Neural cell (in vitro differentiated cells): ENCODE results near the gene NEK5. TPM values are rescaled to one million over a fixed set of nuclear protein-coding genes. Genes with fewer than 3 reads are reported as not detected.

Source experiments
- H2AFZ ChIP-seq: fragments of 200-600, 300-800 bp; sonication (generic), shearing (Covaris generic); 2 replicates; pipeline ENCODE4 v1.6.0; 2014; ENCODE audit warnings: low read depth, mild to moderate bottlenecking, antibody characterized with exemption, low read length, moderate library complexity
- H3F3A ChIP-seq: fragments of 200-600 bp; shearing (Covaris generic); 2 replicates; pipeline ENCODE4 v1.6.1; 2016; ENCODE audit warnings: mild to moderate bottlenecking, moderate library complexity, mixed read lengths, antibody characterized with exemption, low read length; ENCODE audit not compliant: insufficient read depth, poor library complexity, severe bottlenecking
- H3K27ac ChIP-seq: fragments of 200-600, 300-800 bp; sonication (generic), shearing (Covaris generic); 2 replicates; pipeline ENCODE4 v1.5.1; 2014; ENCODE audit warnings: mild to moderate bottlenecking, low read length, moderate library complexity
- H3K27me3 ChIP-seq: fragments of 300-800, 200-600 bp; sonication (generic), shearing (Covaris generic); 2 replicates; pipeline ENCODE4 v1.6.0; 2014; ENCODE audit warnings: mild to moderate bottlenecking, low read depth, low read length, moderate library complexity; ENCODE audit not compliant: insufficient read depth
- H3K36me3 ChIP-seq: fragments of 300-800, 200-600 bp; sonication (generic), shearing (Covaris generic); 2 replicates; pipeline ENCODE4 v1.5.1; 2014; ENCODE audit warnings: mild to moderate bottlenecking, antibody characterized with exemption, low read length, moderate library complexity; ENCODE audit not compliant: insufficient read depth
- H3K4me2 ChIP-seq: fragments of 300-800, 200-600 bp; sonication (generic), shearing (Covaris generic); 2 replicates; pipeline ENCODE4 v1.6.0; 2014; ENCODE audit warnings: mild to moderate bottlenecking, low read length
- H3K4me3 ChIP-seq: fragments of 300-800, 200-600 bp; sonication (generic), shearing (Covaris generic); 2 replicates; pipeline ENCODE4 v1.5.1; 2014; ENCODE audit warnings: mild to moderate bottlenecking, low read length, moderate library complexity
- H3K79me2 ChIP-seq: fragments of 200-600 bp; shearing (Covaris generic); replicated peaks from 2 replicates; pipeline ENCODE4 v1.6.0; 2014; ENCODE audit warnings: mild to moderate bottlenecking, low read length, moderate library complexity; ENCODE audit not compliant: insufficient read depth
- H3K9ac ChIP-seq: fragments of 300-800, 200-600 bp; sonication (generic), shearing (Covaris generic); 2 replicates; pipeline ENCODE4 v1.6.1; 2016; ENCODE audit warnings: mild to moderate bottlenecking, low read length, mixed read lengths
- H3K9me2 ChIP-seq: fragments of 200-600 bp; shearing (Covaris generic); 2 replicates; pipeline ENCODE4 v1.6.1; 2016; ENCODE audit warnings: mild to moderate bottlenecking, low read length, mixed read lengths; ENCODE audit not compliant: insufficient read depth
- H3K9me3 ChIP-seq: fragments of 200-600, 300-800 bp; sonication (generic), shearing (Covaris generic); 2 replicates; pipeline ENCODE4 v1.6.1; 2016; ENCODE audit warnings: mild to moderate bottlenecking, mixed run types, low read length, moderate library complexity, mixed read lengths
- H4K20me1 ChIP-seq: fragments of 200-600 bp; shearing (Covaris generic); 2 replicates; pipeline ENCODE4 v1.6.1; 2016; ENCODE audit warnings: mild to moderate bottlenecking, mixed run types; ENCODE audit not compliant: insufficient read depth
- CTCF ChIP-seq: fragments of 450-650 bp; IDR thresholded peaks from 2 replicates; pipeline ENCODE4 v1.5.1; 2014; ENCODE audit warnings: antibody characterized with exemption, mild to moderate bottlenecking, moderate library complexity; ENCODE audit not compliant: poor library complexity, severe bottlenecking
- EP300 ChIP-seq: fragments of 450-650 bp; conservative IDR thresholded peaks from 2 replicates; pipeline ENCODE4 v1.6.1; 2014; ENCODE audit warnings: antibody characterized with exemption, mild to moderate bottlenecking, moderate library complexity; ENCODE audit not compliant: poor library complexity, severe bottlenecking
- EZH2 ChIP-seq: fragments of 200-600, 300-800 bp; shearing (Covaris generic), sonication (generic); IDR thresholded peaks from 2 replicates; pipeline ENCODE4 v1.6.1; 2014; ENCODE audit warnings: antibody characterized with exemption, low read length, borderline replicate concordance, mild to moderate bottlenecking; ENCODE audit not compliant: insufficient read depth, poor library complexity, severe bottlenecking
- MXI1 ChIP-seq: fragments of 450-650 bp; conservative IDR thresholded peaks from 2 replicates; pipeline ENCODE4 v1.6.1; 2014; ENCODE audit warnings: antibody characterized with exemption, mild to moderate bottlenecking; ENCODE audit not compliant: poor library complexity, severe bottlenecking
- POLR2AphosphoS5 ChIP-seq: IDR thresholded peaks from 2 replicates; pipeline ENCODE4 v1.6.1; 2012
- RAD21 ChIP-seq: fragments of 450-650 bp; conservative IDR thresholded peaks from 2 replicates; pipeline ENCODE4 v1.6.1; 2014; ENCODE audit warnings: antibody characterized with exemption, mild to moderate bottlenecking, moderate library complexity
- SMC3 ChIP-seq: fragments of 450-650 bp; conservative IDR thresholded peaks from 2 replicates; pipeline ENCODE4 v1.6.1; 2014; ENCODE audit warnings: antibody characterized with exemption, mild to moderate bottlenecking, moderate library complexity; ENCODE audit not compliant: poor library complexity
- TAF1 ChIP-seq: IDR thresholded peaks from 2 replicates; pipeline ENCODE4 v1.6.1; 2012; ENCODE audit warnings: low read depth
- polyA plus RNA-seq: library from polyadenylated mRNA; depleted of rRNA; stranded (reverse); fragments of >200 nt; gene quantifications from 2 replicates; pipeline ENCODE4 v1.2.3, GENCODE V29; 2014
- TF ChIP-seq, protein P1 (sequence below): IDR thresholded peaks from 2 replicates; pipeline ENCODE4 v1.6.1; 2012; ENCODE audit warnings: borderline replicate concordance

NEK5 gene
- polyA plus RNA-seq, 1 donor from 2014 or later: 0.43 TPM

GRCh38 chr13:52162279-52163101, 33.6 kb upstream of the NEK5 start:
- H3K9me3 ChIP-seq: no peaks in the 10 kb centered on the region
- H3K4me3 ChIP-seq: no peak overlapping the region
- no peaks in the 10 kb centered on the region for H3K9me2 ChIP-seq
- TF ChIP-seq MXI1 (no peak), EP300 (no peak)
- no peak overlapping the region for H3K27ac ChIP-seq
- no peak overlapping the region for H3K9ac ChIP-seq
- no peak overlapping the region for H2AFZ ChIP-seq
- H3F3A ChIP-seq: no peaks in the 10 kb centered on the region
- no peaks in the 10 kb centered on the region for H3K79me2 ChIP-seq
- H4K20me1 ChIP-seq: no peaks in the 10 kb centered on the region
- no peaks in the 10 kb centered on the region for H3K36me3 ChIP-seq
- H3K4me2 ChIP-seq: no peak overlapping the region
- H3K27me3 ChIP-seq: no peaks in the 10 kb centered on the region

DNA sequence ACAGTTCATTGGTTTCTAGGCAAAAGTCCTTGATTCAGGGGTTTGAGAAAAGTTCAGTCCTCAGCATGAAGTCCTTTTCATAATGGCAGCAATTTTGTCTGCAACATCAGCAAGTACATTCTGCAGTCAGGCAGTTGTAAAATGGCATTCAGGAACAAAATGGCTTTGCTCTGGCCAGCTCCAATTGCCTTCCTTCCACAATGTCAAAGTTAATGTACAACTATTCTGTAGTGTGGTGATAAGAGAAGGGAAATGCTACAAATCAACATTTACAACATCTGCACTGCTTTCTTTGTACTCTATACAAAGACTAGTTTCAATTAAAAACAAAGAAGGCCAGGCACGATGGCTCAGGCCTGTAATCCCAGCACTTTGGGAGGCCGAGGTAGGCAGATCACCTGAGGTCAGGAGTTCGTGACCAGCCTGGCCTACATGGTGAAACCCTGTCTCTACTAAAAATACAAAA, 32.3 kb upstream of the NEK5 start:
- Histone ChIP-seq H3K9me3 (no peaks in the 10 kb centered on the region), H3K27me3 (no peaks in the 10 kb centered on the region), H3K9ac (no peak overlapping the region), H3K79me2 (no peaks in the 10 kb centered on the region), H3F3A (no peaks in the 10 kb centered on the region), H3K27ac (no peak overlapping the region), H2AFZ (no peak overlapping the region), H3K4me2 (no peak overlapping the region), H4K20me1 (no peaks in the 10 kb centered on the region), H3K36me3 (no peaks in the 10 kb centered on the region), H3K4me3 (no peak overlapping the region), H3K9me2 (no peaks in the 10 kb centered on the region)
- TF ChIP-seq MXI1 (no peak), EZH2 (no peak), TAF1 (no peak), POLR2AphosphoS5 (no peak), EP300 (no peak), SMC3 (no peak), CTCF (no peak), RAD21 (no peak)
- TF ChIP-seq, protein P1, sequence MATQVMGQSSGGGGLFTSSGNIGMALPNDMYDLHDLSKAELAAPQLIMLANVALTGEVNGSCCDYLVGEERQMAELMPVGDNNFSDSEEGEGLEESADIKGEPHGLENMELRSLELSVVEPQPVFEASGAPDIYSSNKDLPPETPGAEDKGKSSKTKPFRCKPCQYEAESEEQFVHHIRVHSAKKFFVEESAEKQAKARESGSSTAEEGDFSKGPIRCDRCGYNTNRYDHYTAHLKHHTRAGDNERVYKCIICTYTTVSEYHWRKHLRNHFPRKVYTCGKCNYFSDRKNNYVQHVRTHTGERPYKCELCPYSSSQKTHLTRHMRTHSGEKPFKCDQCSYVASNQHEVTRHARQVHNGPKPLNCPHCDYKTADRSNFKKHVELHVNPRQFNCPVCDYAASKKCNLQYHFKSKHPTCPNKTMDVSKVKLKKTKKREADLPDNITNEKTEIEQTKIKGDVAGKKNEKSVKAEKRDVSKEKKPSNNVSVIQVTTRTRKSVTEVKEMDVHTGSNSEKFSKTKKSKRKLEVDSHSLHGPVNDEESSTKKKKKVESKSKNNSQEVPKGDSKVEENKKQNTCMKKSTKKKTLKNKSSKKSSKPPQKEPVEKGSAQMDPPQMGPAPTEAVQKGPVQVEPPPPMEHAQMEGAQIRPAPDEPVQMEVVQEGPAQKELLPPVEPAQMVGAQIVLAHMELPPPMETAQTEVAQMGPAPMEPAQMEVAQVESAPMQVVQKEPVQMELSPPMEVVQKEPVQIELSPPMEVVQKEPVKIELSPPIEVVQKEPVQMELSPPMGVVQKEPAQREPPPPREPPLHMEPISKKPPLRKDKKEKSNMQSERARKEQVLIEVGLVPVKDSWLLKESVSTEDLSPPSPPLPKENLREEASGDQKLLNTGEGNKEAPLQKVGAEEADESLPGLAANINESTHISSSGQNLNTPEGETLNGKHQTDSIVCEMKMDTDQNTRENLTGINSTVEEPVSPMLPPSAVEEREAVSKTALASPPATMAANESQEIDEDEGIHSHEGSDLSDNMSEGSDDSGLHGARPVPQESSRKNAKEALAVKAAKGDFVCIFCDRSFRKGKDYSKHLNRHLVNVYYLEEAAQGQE: no peak
